Mesothelial cell of epicardium (in vitro differentiated cells): Measurements from ENCODE around the gene CIAPIN1. TPM values are rescaled to one million over a fixed set of nuclear protein-coding genes. Genes with fewer than 3 reads are reported as not detected.
A peak's percentile ranks its signal among the peaks of the same experiment; 100 is the strongest.

Experiments used
- DNase-seq, 2 experiments: peaks; one replicate each; pipeline ENCODE4 v3.0.0; 2021; ENCODE audit warnings: low spot score in 2 of 2; ENCODE audit not compliant: unreplicated experiment in 2 of 2
- H3K27ac Mint-ChIP-seq: 2 replicates; pipeline ENCODE4 v1.8.0; 2021; ENCODE audit warnings: mixed read lengths
- H3K27me3 Mint-ChIP-seq: 2 replicates; pipeline ENCODE4 v1.8.0; 2021; ENCODE audit warnings: low read depth, mixed read lengths
- H3K36me3 Mint-ChIP-seq: 2 replicates; pipeline ENCODE4 v1.8.0; 2021; ENCODE audit warnings: mixed read lengths
- H3K4me1 Mint-ChIP-seq: 2 replicates; pipeline ENCODE4 v1.8.0; 2021; ENCODE audit warnings: mixed read lengths
- H3K4me3 Mint-ChIP-seq: 2 replicates; pipeline ENCODE4 v1.8.0; 2021; ENCODE audit warnings: mild to moderate bottlenecking, moderate library complexity, mixed read lengths
- H3K9me3 Mint-ChIP-seq: 2 replicates; pipeline ENCODE4 v1.8.0; 2021; ENCODE audit warnings: mixed read lengths
- total RNA-seq: library from RNA; stranded (reverse); gene quantifications from 3 replicates; pipeline ENCODE4 v1.2.1, GENCODE V29; 2021
- TF ChIP-seq, protein P1 (sequence below): fragments of 200-600 bp; sonication (generic); IDR thresholded peaks from one replicate; pipeline ENCODE4 v1.5.0; 2021; ENCODE audit warnings: antibody characterized with exemption; ENCODE audit not compliant: unreplicated experiment

CIAPIN1 gene
- total RNA-seq, 1 donor from 2014 or later = 62.9 TPM

- Mint-ChIP-seq H3K27ac (peak overlapping the region; percentile 45), H3K4me3 (no peak overlapping the region), H3K27me3 (no peaks in the 10 kb centered on the region), H3K4me1 (peaks cover 15% of the 10 kb centered on the region), H3K36me3 (no peaks in the 10 kb centered on the region), H3K9me3 (no peaks in the 10 kb centered on the region)
- TF ChIP-seq, protein P1, sequence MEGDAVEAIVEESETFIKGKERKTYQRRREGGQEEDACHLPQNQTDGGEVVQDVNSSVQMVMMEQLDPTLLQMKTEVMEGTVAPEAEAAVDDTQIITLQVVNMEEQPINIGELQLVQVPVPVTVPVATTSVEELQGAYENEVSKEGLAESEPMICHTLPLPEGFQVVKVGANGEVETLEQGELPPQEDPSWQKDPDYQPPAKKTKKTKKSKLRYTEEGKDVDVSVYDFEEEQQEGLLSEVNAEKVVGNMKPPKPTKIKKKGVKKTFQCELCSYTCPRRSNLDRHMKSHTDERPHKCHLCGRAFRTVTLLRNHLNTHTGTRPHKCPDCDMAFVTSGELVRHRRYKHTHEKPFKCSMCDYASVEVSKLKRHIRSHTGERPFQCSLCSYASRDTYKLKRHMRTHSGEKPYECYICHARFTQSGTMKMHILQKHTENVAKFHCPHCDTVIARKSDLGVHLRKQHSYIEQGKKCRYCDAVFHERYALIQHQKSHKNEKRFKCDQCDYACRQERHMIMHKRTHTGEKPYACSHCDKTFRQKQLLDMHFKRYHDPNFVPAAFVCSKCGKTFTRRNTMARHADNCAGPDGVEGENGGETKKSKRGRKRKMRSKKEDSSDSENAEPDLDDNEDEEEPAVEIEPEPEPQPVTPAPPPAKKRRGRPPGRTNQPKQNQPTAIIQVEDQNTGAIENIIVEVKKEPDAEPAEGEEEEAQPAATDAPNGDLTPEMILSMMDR = no peak
- no peak for DNase-seq
Observed at GRCh38 chr16:57384248-57385070, 62.7 kb downstream of the CIAPIN1 start.

DNA sequence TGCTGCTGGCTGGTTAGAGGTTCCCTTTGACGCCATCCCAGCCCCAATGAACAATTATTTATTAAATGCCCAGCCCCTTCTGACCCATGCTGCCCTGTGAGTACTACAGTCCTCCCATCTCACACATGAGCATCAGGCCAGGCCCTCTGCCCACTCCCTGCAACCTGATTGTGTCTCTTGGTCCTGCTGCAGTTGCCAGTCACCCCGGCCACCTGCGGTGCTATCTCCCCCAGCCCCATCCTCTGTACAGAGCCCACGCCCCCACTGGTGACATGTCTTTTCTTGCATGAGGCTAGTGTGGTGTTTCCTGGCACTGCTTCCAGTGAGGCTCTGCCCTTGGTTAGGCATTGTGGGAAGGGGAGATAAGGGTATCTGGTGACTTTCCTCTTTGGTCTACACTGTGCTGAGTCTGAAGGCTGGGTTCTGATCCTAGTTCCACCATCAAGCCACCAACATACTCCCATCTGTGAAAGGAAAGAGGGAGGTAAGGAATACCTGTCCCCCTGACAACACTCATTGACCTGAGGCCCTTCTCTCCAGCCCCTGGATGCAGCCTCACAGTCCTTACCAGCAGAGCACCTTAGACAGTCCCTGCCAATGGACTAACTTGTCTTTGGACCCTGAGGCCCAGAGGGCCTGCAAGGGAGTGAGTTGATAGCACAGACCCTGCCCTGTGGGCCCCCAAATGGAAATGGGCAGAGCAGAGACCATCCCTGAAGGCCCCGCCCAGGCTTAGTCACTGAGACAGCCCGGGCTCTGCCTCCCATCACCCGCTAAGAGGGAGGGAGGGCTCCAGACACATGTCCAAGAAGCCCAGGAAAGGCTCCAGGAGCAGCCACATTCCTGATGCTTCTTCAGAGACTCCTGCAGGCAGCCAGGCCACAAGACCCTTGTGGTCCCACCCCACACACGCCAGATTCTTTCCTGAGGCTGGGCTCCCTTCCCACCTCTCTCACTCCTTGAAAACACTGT, 63.6 kb downstream of the CIAPIN1 start:
- Mint-ChIP-seq H3K9me3 (no peaks in the 10 kb centered on the region), H3K4me1 (peaks cover 12% of the 10 kb centered on the region), H3K4me3 (no peak overlapping the region), H3K36me3 (no peaks in the 10 kb centered on the region), H3K27me3 (no peaks in the 10 kb centered on the region), H3K27ac (peak overlapping the region; percentile 45)
- no peak for DNase-seq
- TF ChIP-seq, protein P1 = no peak

DNA sequence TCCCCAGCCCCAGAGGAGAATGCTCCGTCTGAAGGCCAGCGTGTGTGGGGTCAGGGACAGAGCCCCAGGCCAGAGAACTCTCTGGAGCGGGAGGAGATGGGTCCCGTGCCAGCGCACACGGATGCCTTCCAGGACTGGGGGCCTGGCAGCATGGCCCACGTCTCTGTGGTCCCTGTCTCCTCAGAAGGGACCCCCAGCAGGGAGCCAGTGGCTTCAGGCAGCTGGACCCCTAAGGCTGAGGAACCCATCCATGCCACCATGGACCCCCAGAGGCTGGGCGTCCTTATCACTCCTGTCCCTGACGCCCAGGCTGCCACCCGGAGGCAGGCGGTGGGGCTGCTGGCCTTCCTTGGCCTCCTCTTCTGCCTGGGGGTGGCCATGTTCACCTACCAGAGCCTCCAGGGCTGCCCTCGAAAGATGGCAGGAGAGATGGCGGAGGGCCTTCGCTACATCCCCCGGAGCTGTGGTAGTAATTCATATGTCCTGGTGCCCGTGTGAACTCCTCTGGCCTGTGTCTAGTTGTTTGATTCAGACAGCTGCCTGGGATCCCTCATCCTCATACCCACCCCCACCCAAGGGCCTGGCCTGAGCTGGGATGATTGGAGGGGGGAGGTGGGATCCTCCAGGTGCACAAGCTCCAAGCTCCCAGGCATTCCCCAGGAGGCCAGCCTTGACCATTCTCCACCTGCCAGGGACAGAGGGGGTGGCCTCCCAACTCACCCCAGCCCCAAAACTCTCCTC, 64.5 kb downstream of the CIAPIN1 start:
- H3K27me3 Mint-ChIP-seq = no peaks in the 10 kb centered on the region
- H3K9me3 Mint-ChIP-seq = no peaks in the 10 kb centered on the region
- H3K4me1 Mint-ChIP-seq = peaks cover 12% of the 10 kb centered on the region
- no peaks in the 10 kb centered on the region for H3K36me3 Mint-ChIP-seq
- H3K4me3 Mint-ChIP-seq = no peak overlapping the region
- no peak for DNase-seq
- H3K27ac Mint-ChIP-seq = no peak overlapping the region
- TF ChIP-seq, protein P1 = no peak

GRCh38 chr16:57381791-57382534, 65.2 kb downstream of the CIAPIN1 start:
- Mint-ChIP-seq H3K4me1 (peaks cover 18% of the 10 kb centered on the region), H3K4me3 (no peak overlapping the region), H3K27me3 (no peaks in the 10 kb centered on the region), H3K27ac (no peak overlapping the region), H3K9me3 (no peaks in the 10 kb centered on the region), H3K36me3 (no peaks in the 10 kb centered on the region)
- TF ChIP-seq, protein P1 = no peak
- DNase-seq = no peak
